HG02588 (cell line): ENCODE results near the gene COL10A1.

Source experiments
- ATAC-seq: cut with Tn5 transposase; IDR thresholded peaks from one replicate; pipeline ENCODE4 v1.9.1; 2021; ENCODE audit warnings: mild to moderate bottlenecking, moderate library complexity; ENCODE audit not compliant: unreplicated experiment

Gene COL10A1

GRCh38 chr6:116088946-116089345 is 37.0 kb downstream of the COL10A1 start:
- ATAC-seq: no peak

DNA sequence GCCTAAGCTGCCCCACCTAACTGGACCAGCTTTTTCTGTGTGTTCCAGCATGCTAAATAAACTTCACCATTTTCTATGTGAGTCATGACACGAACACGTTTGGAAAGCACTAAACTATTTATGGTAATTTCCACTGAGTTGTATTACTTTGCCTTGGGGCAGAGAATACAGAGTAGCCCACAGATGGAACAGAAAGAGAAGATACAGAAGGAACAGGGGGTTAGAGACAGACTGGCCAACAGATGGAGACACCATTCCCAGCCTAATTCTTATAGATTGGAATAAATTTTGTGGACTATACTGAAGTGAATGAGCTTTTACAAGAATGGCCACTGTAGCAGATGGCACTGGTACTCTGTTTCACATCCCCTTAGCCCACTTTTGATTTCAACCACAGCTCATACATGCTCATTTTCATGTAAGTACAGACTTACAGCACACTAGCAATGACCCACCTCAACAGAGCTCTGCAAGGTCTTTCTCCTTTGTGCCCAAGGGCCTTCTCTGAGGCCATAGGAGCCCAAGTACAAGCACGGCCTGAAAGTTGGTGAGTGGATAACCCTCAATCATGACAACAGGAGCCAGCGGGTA is 38.4 kb downstream of the COL10A1 start:
- ATAC-seq: peak; percentile 96

DNA sequence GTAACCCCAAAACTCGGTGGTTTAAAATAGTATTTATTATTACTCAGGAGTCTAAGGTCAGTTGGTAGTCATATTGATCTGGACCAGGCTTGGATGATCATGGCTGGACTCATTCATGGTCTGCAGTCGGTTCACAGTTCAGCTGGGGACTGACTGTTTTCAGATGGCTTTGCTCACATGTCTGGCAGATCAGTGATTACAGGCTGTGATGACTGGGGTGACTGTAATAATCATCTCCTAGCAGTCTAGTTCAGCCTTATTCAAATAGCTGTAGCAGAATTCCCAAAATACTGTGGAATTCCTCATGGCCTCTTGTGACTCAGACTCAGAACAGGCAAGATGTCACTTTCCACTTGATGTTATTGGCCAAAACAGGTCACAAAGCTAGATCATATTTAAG is 41.6 kb downstream of the COL10A1 start:
- no peak for ATAC-seq

DNA sequence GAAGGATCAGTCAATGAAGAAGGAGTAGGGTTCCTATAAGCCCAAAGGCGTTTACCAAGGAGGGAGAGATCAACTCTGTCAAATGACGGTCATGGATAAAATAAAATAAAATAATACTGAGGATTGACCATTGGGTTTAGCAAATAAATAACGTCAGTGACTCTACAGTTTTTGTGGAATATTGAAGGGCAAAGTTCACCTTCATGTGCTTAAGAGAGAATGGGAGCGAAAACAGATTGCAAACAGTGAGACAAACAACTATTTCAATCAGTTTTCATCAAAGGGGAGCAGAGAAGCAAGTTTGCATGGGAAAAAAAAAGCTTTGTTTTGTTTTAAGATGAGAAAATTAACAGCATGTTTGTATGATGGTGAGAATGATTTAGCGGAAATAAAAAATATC is 42.9 kb downstream of the COL10A1 start:
- ATAC-seq: no peak

- no peak for ATAC-seq
Observed at GRCh38 chr6:116078945-116079344, 47.0 kb downstream of the COL10A1 start.

GRCh38 chr6:116078522-116078921 is 47.4 kb downstream of the COL10A1 start:
- ATAC-seq: no peak

- ATAC-seq: no peak
Observed at GRCh38 chr6:116074732-116075390, 51.1 kb downstream of the COL10A1 start.

DNA sequence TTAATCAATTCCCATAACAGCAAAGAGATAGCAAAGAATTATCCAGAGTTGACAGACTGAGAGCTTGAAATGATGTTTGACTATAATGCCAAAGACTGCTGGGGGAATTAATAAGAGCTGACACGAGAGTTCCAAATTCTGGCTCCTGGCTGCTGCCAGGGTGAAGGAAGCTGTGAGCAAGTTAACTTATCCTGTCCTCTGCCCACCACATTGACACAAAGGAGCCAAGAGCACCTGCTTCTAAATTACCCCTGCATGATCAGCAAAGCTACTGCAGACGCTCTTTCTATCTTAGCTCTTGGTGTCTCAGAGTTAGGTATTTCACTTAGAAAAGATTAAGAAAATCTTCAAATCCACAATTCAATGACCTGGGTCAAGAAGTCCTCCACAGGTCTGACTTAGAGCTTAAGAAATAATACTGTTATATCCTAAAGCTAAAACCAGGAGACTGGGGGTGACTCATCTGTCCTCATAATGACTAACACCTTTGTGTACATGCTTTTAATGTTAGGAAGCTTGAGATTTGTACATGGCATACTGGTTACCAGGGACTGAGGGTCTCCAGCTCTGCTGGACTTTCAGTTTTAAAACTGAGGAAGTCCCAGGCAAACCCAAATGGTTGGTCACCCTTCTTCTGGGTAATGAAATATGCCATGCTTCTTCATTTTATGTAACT is 52.0 kb downstream of the COL10A1 start:
- no peak for ATAC-seq

DNA sequence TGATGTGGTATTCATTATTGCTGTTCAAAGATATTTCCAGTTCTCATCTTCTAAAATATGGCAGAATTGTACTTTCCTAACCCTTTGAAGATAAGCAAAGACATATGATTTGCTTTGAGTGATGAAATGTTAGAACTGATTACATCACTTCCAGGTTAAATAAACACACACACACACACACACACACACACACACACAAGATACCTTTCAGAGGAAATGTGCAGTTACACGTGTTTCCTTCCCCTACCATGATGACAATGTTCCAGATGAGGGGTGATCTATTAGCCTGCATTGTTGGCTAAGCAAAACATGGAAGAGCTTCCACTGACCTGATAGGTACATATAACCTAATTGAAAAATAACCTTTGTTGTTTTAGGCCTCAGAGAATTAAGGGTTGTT is 53.6 kb downstream of the COL10A1 start:
- ATAC-seq: no peak

DNA sequence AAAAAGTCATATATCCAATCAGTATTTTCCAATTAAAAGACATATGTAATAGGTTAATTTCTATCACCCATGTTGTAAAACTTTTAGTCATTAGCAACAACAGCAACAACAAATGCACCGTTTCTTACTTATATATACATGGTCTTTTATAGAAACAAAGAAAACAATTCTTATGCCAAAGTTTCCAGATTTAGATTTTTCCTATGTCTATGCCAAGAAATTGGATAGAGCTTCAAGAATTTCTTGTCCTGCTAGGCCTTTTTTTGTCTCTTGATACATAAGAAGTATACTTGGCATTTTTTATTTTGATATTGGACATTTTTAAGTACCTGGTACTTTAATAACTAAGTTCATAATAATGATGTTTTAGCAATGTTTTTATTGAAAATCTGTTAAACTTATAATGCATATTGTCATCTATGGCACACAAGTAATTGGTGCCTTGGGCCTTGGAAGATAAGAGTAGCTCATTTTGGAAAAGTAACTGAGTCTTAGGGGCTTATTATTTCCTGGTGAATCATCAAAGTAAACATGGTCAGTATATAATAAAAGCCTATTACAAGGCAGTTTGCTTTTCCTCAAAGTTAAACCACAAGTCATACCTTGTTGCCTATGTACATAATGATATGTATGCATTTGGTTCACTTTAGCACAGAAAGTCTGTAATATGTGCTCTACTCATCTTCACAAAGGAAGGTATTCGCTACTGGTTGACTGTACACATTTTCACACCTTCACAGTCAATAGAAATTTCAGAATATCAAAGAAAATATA is 55.1 kb downstream of the COL10A1 start:
- ATAC-seq: no peak

- ATAC-seq: no peak
Observed at GRCh38 chr6:116070101-116070500, 55.8 kb downstream of the COL10A1 start.
